Pancreas (tissue), 10 donors: Measurements from ENCODE around the gene ESR2. TPM values are rescaled to one million over a fixed set of nuclear protein-coding genes. Genes with fewer than 3 reads are reported as not detected.
"Not testable (repeated sequence)": the region's sequence is repeated elsewhere in the genome, so short reads cannot be mapped to it uniquely, and the experiment has no call there.

Source experiments
- ATAC-seq, 4 donors: fragments of 200-7000 bp; cut with Tn5 transposase; one replicate each; pipeline versions ENCODE4 v1.8.0 to v1.9.1; 2020; ENCODE audit warnings: mild to moderate bottlenecking in 4 of 4, moderate library complexity in 4 of 4
- DNase-seq, 6 donors: peaks; one replicate each; pipeline ENCODE4 v3.0.0-alpha.2; 2020
- FAIRE-seq: peaks from 2 replicates; lab custom pipeline; 2012; peaks lifted over from hg19 to GRCh38; lab: Jason Lieb, UNC
- H3K27ac ChIP-seq, 4 donors: fragments of 200-600 bp; sonication (generic); 1 replicate in 3 of 4; 2 replicates in 1 of 4; pipeline versions ENCODE4 v1.5.0 to v1.8.0; 2020
- H3K27me3 ChIP-seq, 4 donors: fragments of 200-600 bp; one replicate each; pipeline ENCODE4 v1.8.0; 2021
- H3K36me3 ChIP-seq, 3 donors: fragments of 200-600 bp; sonication (generic) in 1 of 3; one replicate each; pipeline versions ENCODE4 v1.5.0 to v1.8.0; 2020 to 2021
- H3K4me1 ChIP-seq, 3 donors: fragments of 200-600 bp; one replicate each; pipeline ENCODE4 v1.8.0; 2021
- H3K4me3 ChIP-seq, 4 donors: fragments of 200-600 bp; sonication (generic) in 2 of 4; one replicate each; pipeline versions ENCODE4 v1.5.0 to v1.8.0; 2020 to 2021
- H3K9me3 ChIP-seq, 4 donors: fragments of 200-600 bp; one replicate each; pipeline ENCODE4 v1.8.0; 2021
- WGBS, 2 donors: extraction: QIAGEN DNeasy Blood & Tissue Kit; methylation state at CpG; one replicate each; pipeline ENCODE4 v1.1.7; 2013; 5-methylcytosine and 5-hydroxymethylcytosine counted together
- intact Hi-C, 3 donors: fragments of 100-400 bp; cut with DNase I; formaldehyde crosslinking; loops; one replicate each; pipeline versions ENCODE4 v1.11.1 to v1.14.2; 2022
- polyA plus RNA-seq, 2 donors: library from polyadenylated mRNA; stranded (reverse); fragments of 200-250 nt; gene quantifications; one replicate each; pipeline ENCODE4 v1.2.3, GENCODE V29; 2013
- total RNA-seq, 6 donors: library from RNA; stranded (reverse); fragmentation: NEBNext Ultra II Directional in 4 of 6; extraction: Animal tissue kit (Norgen Biotek cat#: 25700) in 4 of 6; gene quantifications; one replicate each; pipeline versions ENCODE4 v1.2.1 to v1.2.4, GENCODE V29; 2021 to 2023
- TF ChIP-seq, protein P1 (sequence below), 4 donors: fragments of 200-600 bp; sonication (generic) in 3 of 4; IDR thresholded peaks; one replicate each; pipeline versions ENCODE4 v1.5.0 to v1.8.0; 2021; ENCODE audit warnings: antibody characterized with exemption in 4 of 4
- donor health status: healthy with polysubstance abuse.
- donor health status: DM: no; HTN: no; CAD: no; lungs with moderate emphysema.
- donor health status: DM: no; HTN: no; CAD: no.
- donor health status: control.
- donor health status: control.
- donor health status: Bipolar disorder and iron deficiency.
- donor health status: DM: yes; HTN: yes; CAD: no.
- donor health status: DM: no; HTN: no; CAD: no.
- donor health status: DM: no; HTN: no; CAD: no.
- donor health status: DM: yes; HTN: yes; CAD: no.

Gene ESR2
- total and polyA plus RNA-seq, 8 donors, result 0.08 to 0.78 (median 0.19) TPM

- TF ChIP-seq, protein P1, sequence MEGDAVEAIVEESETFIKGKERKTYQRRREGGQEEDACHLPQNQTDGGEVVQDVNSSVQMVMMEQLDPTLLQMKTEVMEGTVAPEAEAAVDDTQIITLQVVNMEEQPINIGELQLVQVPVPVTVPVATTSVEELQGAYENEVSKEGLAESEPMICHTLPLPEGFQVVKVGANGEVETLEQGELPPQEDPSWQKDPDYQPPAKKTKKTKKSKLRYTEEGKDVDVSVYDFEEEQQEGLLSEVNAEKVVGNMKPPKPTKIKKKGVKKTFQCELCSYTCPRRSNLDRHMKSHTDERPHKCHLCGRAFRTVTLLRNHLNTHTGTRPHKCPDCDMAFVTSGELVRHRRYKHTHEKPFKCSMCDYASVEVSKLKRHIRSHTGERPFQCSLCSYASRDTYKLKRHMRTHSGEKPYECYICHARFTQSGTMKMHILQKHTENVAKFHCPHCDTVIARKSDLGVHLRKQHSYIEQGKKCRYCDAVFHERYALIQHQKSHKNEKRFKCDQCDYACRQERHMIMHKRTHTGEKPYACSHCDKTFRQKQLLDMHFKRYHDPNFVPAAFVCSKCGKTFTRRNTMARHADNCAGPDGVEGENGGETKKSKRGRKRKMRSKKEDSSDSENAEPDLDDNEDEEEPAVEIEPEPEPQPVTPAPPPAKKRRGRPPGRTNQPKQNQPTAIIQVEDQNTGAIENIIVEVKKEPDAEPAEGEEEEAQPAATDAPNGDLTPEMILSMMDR (IDR thresholded peaks at IDR 0.05), result no peak
- no peaks in the 10 kb centered on the region for H3K9me3 ChIP-seq
- no peak overlapping the region for H3K4me3 ChIP-seq
- FAIRE-seq, result no peak
- DNase-seq, result no peak
- intact Hi-C loops, result no loop called here
- H3K27me3 ChIP-seq, result no peaks in the 10 kb centered on the region
- no peaks in the 10 kb centered on the region for H3K4me1 ChIP-seq
- no peaks in the 10 kb centered on the region for H3K36me3 ChIP-seq
- WGBS, 2 donors, result 80 to 82% methylated on average over 6 of the region's 6 CpGs
- ATAC-seq, result peak in 2 of 4 donors; percentile 28 to 48
- no peak overlapping the region for H3K27ac ChIP-seq
Measured at GRCh38 chr14:64059454-64060198, 234.5 kb downstream of the ESR2 start.

DNA sequence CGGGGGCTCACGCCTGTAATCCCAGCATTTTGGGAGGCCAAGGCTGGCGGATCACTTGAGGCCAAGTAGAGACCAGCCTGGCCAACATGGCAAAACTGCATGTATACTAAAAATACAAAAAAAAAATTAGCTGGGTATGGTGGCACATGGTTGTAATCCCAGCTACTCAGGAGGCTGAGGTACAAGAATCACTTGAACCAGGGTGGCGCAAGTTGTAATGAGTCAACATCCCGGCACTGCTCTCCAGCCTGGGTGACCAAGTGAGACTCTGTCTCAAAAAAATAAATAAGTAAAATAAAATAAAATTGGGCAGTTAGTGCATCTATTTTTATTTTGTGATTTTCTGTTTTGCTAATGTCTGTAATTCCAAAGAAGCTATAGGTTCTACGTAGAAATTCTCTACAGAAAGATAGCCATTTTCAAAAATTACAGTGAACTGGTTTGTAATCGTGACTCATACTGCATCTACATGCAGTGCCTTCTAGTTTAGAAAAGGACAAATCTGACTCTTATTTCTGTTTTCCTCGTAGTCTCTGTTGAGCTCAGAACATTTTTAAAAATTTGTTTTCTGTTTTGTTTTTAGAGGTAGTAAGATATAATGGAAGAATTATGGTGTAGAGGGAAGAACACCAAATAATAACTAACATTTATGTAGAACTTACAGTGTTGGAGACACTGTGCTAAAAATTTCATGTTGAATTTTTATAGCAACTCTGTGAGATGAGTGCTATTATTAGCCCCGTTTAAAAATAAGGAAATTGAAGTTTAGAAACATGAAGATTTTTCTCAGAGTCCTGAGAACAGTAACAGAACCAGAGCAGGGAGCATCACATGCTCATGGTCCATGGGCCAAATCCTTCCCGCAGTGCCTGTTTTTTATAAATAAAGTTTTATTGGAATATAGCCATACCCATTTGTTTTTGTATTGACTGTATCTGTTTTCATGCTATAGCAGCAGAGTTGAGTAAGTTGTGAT lies 240.2 kb downstream of the ESR2 start:
- Histone ChIP-seq H3K27me3 (no peaks in the 10 kb centered on the region), H3K9me3 (no peaks in the 10 kb centered on the region), H3K36me3 (peaks cover 0 to 10% (median 6%) of the 10 kb centered on the region in 3 donors), H3K4me1 (no peaks in the 10 kb centered on the region), H3K4me3 (no peak overlapping the region), H3K27ac (no peak overlapping the region)
- FAIRE-seq (no peak), ATAC-seq (no peak), DNase-seq (no peak)
- intact Hi-C loops, result no loop called here
- WGBS, 2 donors, result 85 to 87% methylated on average over 10 of the region's 10 CpGs
- TF ChIP-seq, protein P1 (IDR thresholded peaks at IDR 0.05), result no peak

DNA sequence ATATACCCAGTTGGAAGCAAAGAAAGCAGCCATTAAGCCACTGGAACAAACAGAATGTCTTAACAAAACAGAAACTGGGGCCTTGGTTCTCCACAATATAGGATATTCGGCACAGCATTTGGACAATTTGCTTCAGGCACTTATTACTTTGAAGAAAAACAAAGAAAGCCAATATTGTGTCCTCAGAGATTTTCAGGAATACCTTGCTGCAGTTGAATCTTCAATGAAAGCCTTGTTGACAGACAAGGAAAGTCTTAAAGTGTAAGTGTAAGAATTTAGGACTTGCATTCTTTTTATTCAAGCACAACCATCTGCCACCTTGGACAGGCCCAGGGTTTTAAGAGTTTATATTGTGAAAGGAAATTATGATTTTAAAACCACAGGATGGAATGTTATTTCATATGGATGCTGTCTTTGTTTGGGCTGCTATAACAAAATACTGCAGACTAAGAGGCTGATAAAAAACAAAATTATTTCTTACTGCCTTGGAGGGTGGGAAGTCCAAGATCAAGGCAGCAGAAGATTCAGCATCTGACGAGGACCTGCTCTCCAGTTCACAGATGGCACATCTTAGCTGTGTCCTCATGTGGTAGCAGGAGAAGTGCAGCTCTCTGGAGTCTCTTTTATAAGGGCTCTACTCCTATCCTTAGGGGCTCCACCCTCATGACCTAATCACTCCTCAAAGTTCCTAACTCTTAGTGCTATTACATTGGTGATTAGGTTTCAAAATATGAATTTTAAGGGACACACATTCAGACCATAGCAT lies 244.4 kb downstream of the ESR2 start:
- Histone ChIP-seq H3K4me3 (no peak overlapping the region), H3K4me1 (no peaks in the 10 kb centered on the region), H3K36me3 (peaks cover 0 to 10% (median 6%) of the 10 kb centered on the region in 3 donors), H3K9me3 (no peaks in the 10 kb centered on the region), H3K27ac (no peak overlapping the region), H3K27me3 (no peaks in the 10 kb centered on the region)
- intact Hi-C loops, result no loop called here
- ATAC-seq (no peak), FAIRE-seq (no peak), DNase-seq (no peak)
- 89 to 94% methylated on average over 2 of the region's 2 CpGs for WGBS, 2 donors
- TF ChIP-seq, protein P1 (IDR thresholded peaks at IDR 0.05), result no peak

- no peak for FAIRE-seq
- Histone ChIP-seq H3K27me3 (no peaks in the 10 kb centered on the region), H3K4me1 (no peaks in the 10 kb centered on the region), H3K4me3 (no peak overlapping the region), H3K36me3 (peaks cover 0 to 6% (median 0%) of the 10 kb centered on the region in 3 donors), H3K27ac (no peak overlapping the region), H3K9me3 (no peaks in the 10 kb centered on the region)
- TF ChIP-seq, protein P1 (IDR thresholded peaks at IDR 0.05), result no peak
- DNase-seq, result no peak
- intact Hi-C loops, result no loop called here
- 44 to 52% methylated on average over 2 of the region's 2 CpGs for WGBS, 2 donors
- ATAC-seq, result no peak
Measured at GRCh38 chr14:64045091-64045490, 249.1 kb downstream of the ESR2 start.

DNA sequence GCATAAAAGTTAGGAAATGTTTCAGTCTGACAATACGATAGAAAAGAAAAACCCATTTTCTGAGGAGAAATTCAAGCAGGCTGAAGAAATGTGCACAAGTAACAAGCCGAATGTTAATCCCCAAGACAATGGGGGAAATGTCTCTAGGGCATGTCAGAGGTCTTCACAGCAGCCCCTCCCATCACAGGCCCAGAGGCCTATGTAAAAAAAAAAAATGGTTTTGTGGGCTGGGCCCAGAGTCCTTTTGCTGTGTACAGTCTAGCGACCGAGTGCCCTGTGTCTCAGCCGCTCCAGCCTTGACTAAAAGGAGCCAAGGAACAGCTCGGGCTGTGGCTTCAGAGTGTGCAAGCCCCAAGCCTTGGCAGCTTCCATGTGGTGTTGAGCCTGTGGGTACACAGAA lies 250.9 kb downstream of the ESR2 start:
- 97% methylated on average over 6 of the region's 6 CpGs for WGBS, 2 donors
- ATAC-seq, H3K36me3 ChIP-seq, intact Hi-C loops, FAIRE-seq, H3K9me3 ChIP-seq, H3K4me3 ChIP-seq, H3K4me1 ChIP-seq, H3K27me3 ChIP-seq, H3K27ac ChIP-seq, DNase-seq: not testable (repeated sequence)
